HG03442 (cell line): ENCODE results near the gene GAS7.

Experiments
- ATAC-seq: cut with Tn5 transposase; IDR thresholded peaks from one replicate; pipeline ENCODE4 v1.9.1; 2021; ENCODE audit warnings: mild to moderate bottlenecking, moderate library complexity; ENCODE audit not compliant: unreplicated experiment

GAS7 gene

DNA sequence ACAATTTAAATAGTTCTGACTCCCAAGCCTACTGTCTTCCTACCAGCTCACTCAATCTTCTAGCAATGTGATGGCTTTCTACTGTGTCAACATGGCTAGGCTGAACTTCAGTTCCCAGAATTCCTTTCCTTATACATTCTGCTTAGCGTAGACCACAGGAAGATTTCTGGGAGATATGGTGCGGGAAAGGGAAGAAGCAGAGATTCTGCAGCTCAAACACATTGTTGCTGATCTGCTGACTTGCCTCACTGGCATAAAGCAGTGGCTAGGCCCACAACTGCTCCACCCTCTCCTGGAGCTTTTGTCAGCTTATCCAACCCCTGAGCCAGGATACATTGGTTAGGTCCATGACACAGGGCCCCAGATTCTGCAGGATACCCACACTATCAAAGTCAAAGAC lies 58.8 kb downstream of the GAS7 start:
- ATAC-seq, result no peak

GRCh38 chr17:10136258-10136981 lies 62.0 kb downstream of the GAS7 start:
- no peak for ATAC-seq

- ATAC-seq, result no peak
Measured at GRCh38 chr17:10135539-10136257, 62.7 kb downstream of the GAS7 start.

DNA sequence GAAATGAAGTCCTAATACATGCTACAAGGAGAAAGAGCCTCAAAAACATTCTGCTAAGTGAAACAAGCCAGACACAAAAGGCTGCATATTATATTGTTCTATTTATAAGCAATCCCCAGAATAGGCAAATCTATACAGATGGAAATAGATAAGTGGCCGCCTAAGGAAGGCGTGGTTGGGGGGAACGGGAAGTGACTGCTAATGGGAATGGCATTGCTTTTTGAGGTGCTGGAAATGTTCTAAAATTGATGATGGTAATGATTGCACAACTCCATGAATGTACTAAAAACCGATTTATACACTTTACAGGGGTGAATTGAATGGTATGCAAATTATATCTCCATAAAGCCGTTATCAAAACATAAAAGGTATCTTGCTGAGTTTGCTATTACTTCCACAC lies 67.7 kb downstream of the GAS7 start:
- ATAC-seq, result no peak

DNA sequence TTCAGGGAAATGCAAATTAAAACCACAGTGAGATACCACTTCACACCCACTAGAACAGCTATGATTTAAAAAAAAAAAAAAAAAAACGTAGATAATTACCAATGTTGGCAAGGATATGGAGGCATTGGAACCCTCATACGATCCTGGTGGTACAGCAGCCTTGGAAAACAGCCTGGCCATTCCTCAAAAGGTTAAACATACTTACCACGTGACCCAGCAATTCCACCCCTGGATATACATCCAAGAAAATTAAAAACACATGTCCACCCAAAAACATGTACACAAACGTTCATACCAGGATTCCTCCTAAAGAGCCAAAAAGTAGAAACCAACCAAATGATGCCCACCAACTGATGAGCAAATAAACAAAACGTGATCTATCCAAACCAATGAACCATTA lies 68.1 kb downstream of the GAS7 start:
- no peak for ATAC-seq

GRCh38 chr17:10127819-10128425 lies 70.5 kb downstream of the GAS7 start:
- no peak for ATAC-seq

GRCh38 chr17:10126616-10127501 lies 71.5 kb downstream of the GAS7 start:
- no peak for ATAC-seq

- no peak for ATAC-seq
Measured at GRCh38 chr17:10126276-10126615, 72.2 kb downstream of the GAS7 start.

DNA sequence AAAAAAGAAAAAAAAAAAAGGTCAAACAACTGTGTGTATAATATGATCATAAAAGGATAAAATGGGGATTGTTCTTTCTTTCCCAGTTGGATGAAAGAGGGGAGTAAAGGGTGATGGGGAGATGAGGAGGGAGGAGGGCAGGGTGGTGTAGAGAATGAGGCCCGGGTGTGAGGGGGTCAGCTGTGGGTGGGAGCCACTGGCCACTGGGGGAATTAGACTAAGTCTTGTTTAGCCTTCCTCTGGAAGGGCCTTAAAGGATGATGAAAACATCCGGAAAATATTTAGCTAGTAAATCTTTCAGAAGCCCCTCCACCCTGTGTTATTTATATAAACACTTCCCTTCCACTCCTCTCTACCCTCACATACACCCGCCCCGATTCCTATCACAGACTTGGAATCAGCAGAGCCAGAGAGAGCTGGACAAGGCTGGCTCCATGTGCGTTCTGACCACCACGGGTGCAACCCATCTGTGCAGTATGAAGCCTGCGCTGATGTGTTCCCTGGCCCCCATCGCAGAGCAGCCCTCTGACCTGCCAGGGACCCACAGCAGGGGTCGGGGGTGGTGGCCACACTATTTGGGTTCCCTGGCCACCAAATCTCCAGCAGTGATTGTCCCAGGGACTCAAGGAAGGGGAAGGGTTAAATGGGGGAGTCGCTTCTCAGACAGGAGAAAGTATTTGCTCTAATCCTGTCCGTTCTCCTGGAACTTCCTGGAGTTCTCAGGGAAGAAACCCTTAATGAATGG lies 72.7 kb downstream of the GAS7 start:
- ATAC-seq, result no peak

GRCh38 chr17:10123093-10123492 lies 75.3 kb downstream of the GAS7 start:
- ATAC-seq, result no peak

DNA sequence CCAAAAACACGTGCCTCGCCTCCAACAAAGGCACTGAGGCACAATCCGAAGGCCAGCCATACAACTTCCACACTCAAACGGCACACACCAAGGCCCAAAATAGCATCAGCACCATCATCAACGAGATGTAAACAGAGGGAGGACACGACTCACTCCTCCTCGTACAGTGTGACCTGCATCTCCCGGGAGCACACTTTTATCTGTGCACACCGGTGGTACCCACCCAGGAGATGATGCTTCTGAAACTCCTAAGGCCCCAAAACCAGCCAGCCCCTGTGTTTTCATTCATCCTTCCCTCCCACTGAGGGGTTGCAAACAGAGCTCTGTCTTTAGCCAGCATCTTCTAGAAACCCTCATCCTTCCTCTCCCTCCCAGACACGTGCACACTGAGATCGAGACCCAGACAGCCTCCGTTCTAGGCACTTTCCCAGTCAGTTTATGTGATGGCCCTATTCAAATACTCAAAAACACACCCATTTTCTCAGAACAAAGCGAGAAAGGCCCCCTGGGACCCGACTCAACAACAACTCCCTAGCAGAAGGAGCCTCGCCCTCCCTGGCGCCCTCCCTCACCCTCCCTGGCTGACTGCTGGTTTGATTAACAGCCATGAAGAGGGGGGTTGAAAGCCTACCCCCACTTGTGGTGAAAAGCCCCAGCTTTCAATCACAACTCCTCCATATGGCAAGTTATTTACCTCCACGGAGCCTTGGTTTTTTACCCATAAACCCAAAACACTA lies 76.3 kb downstream of the GAS7 start:
- no peak for ATAC-seq

DNA sequence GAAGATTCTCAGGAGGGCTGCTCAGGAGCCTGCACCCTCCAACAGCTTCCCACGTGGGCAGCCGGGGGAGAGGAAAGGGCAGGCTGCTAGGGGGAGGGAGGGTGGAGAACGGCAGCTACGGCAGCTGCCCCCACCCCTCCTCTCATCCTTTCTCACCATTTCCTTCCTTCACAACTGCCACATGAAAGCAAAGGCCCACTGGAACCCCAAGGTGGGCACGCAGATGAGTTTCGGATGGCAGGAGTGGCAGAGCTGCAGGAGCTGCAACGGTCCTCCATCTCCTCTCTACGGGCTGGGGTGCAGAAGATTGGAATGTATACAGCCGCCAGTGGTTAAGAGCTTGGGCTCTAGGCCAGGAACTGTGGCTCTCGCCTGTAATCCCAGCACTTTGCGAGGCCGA lies 77.7 kb downstream of the GAS7 start:
- no peak for ATAC-seq

DNA sequence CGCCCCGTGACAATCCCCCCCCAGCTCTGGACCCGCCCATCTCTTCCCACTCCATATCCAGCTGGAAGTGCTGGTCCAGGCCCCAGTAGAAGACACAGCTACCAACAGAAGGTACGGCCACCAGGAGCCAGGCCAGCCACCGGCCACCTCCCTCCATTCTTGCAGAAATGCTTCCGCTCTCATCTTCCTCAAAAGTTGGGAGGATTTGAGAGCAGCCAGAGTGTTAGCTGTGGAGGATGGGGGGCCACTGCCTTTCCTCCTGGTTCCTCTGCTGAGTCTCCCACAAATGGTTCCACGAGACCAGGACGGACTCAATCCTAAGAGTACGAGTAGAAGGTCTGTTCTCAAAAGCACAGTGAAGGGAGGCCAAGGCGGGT lies 78.3 kb downstream of the GAS7 start:
- no peak for ATAC-seq

DNA sequence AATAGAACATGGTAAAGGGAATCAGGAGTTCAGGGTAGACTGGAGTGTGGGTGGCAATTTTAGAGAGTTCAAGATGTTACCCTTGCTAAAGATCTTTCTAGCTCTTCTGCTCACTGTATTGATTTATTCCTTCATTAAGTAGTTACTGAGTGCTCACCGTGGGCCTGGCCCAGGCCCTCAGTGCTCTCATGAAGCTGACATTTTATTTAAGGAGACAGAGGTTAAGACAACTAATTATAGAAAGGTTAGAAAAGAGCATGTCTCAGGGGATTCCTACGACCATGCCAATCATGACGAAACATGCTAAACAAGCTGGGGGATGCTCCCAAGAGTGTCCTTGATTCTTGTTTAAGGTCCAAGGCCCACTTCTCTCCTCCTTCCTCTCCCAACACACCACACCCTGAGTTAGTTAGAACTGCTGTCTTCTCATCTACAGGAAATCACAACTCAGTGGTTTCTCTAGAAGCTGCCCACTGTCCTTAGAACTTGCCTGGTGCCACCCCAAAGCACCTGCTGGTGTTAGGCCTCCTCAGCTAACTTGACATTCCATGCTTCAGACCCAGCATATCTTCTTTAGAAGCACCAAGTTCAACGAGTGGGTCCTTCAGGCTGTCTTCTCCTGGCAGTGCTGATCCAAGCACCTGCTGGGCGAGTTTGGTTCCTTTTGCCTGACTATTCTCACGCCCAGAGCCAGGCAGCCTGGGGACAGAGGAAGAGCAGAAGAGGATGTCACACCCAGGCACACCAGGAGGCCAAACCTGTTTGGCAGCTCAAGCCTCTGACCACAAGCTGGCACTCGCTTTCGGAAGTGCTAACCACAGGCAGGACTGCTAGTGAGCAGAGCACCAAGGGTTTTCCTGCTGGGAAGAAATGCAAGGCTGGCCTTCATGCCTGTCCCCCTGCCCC lies 79.0 kb downstream of the GAS7 start:
- ATAC-seq, result no peak

GRCh38 chr17:10118788-10119130 lies 79.6 kb downstream of the GAS7 start:
- ATAC-seq, result no peak

DNA sequence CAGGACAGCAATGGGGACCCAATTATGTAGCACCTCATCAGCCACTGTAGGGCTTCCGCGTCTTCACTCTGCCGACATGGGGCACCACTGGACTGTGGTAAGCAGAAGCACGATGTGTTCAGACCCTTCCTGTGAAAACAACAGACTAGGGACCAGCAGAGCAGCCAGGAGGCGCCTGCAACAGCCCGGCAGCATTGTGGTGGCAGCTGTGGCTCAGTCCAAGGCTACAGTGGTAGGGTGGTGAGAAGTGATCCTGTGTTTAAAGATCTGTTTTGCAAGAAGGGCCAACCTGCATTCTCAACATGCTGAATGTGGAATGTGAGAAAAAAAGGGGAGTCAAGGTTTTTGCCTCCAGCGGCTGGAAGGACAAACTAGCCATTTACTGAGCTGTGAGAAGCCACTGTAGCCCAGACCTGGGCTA lies 80.8 kb downstream of the GAS7 start:
- no peak for ATAC-seq

GRCh38 chr17:10116753-10117420 lies 81.5 kb downstream of the GAS7 start:
- no peak for ATAC-seq

- no peak for ATAC-seq
Measured at GRCh38 chr17:10116267-10116666, 82.1 kb downstream of the GAS7 start.

DNA sequence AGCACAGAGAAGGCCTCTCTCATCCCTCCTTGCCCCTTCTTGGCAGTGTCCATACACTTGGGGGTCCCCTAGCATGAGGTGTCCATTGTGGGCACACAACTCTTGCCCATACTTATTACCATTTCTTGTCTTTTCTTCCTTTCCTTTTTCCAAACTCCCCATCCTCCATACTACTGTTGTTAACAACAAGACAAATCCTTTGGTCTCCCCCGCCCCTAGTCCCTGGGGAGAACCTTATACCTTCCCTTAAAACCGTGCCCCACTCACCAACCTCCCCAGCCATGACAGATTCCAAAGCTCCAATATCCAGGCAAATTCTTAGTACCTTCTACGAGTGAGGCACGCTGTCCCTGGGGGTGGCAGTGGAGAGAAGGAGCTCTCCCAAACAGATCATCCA lies 82.9 kb downstream of the GAS7 start:
- ATAC-seq, result no peak
